HG03064 (cell line): ENCODE results near the gene FRMD5.

Experiments
- ATAC-seq: cut with Tn5 transposase; IDR thresholded peaks from one replicate; pipeline ENCODE4 v1.9.1; 2021; ENCODE audit warnings: low read depth; ENCODE audit not compliant: unreplicated experiment

FRMD5 gene

GRCh38 chr15:43908516-43909050 is 286.5 kb downstream of the FRMD5 start:
- no peak for ATAC-seq

- ATAC-seq, result no peak
These were observed 289.3 kb downstream of the FRMD5 start for GRCh38 chr15:43905755-43906154.

GRCh38 chr15:43903864-43904290 is 291.2 kb downstream of the FRMD5 start:
- ATAC-seq, result no peak

GRCh38 chr15:43901495-43901894 is 293.6 kb downstream of the FRMD5 start:
- ATAC-seq, result no peak

- ATAC-seq, result no peak
These were observed 294.1 kb downstream of the FRMD5 start for GRCh38 chr15:43900996-43901395.

GRCh38 chr15:43899928-43900327 is 295.1 kb downstream of the FRMD5 start:
- ATAC-seq, result no peak

- no peak for ATAC-seq
These were observed 296.2 kb downstream of the FRMD5 start for GRCh38 chr15:43898891-43899290.

- no peak for ATAC-seq
These were observed 298.5 kb downstream of the FRMD5 start for GRCh38 chr15:43896543-43896942.

GRCh38 chr15:43895586-43895985 is 299.5 kb downstream of the FRMD5 start:
- ATAC-seq, result no peak

- ATAC-seq, result no peak
These were observed 301.1 kb downstream of the FRMD5 start for GRCh38 chr15:43893956-43894355.

GRCh38 chr15:43889042-43889441 is 306.0 kb downstream of the FRMD5 start:
- no peak for ATAC-seq

- ATAC-seq, result no peak
These were observed 307.2 kb downstream of the FRMD5 start for GRCh38 chr15:43887901-43888300.

GRCh38 chr15:43886558-43886957 is 308.5 kb downstream of the FRMD5 start:
- no peak for ATAC-seq

- ATAC-seq, result no peak
These were observed 311.5 kb downstream of the FRMD5 start for GRCh38 chr15:43883571-43883970.

- ATAC-seq, result no peak
These were observed 313.1 kb downstream of the FRMD5 start for GRCh38 chr15:43881944-43882343.

GRCh38 chr15:43881245-43881644 is 313.8 kb downstream of the FRMD5 start:
- no peak for ATAC-seq

GRCh38 chr15:43880406-43881194 is 314.5 kb downstream of the FRMD5 start:
- ATAC-seq, result no peak

GRCh38 chr15:43879386-43880355 is 315.4 kb downstream of the FRMD5 start:
- ATAC-seq, result no peak

GRCh38 chr15:43878446-43878845 is 316.6 kb downstream of the FRMD5 start:
- ATAC-seq, result no peak

- no peak for ATAC-seq
These were observed 317.7 kb downstream of the FRMD5 start for GRCh38 chr15:43877371-43877770.

- ATAC-seq, result no peak
These were observed 318.2 kb downstream of the FRMD5 start for GRCh38 chr15:43876872-43877271.
